H1 (cell line): ENCODE results near the gene GSE1.

Experiments
- CHD1 ChIP-seq: IDR thresholded peaks from 2 replicates; pipeline ENCODE4 v1.6.1; 2012; ENCODE audit warnings: low read depth, low read length, improper control_type of control experiment
- SIN3A ChIP-seq, 2 experiments: IDR thresholded peaks in 1 of 2; conservative IDR thresholded peaks in 1 of 2; 2 replicates each; pipeline ENCODE4 v1.6.1; 2011 to 2012; ENCODE audit warnings: low read length in 2 of 2, improper control_type of control experiment in 1 of 2, low read depth in 1 of 2, mild to moderate bottlenecking in 1 of 2
- SUZ12 ChIP-seq: fragments of 200-600 bp; sonication (generic); IDR thresholded peaks from 2 replicates; pipeline ENCODE4 v1.6.1; 2012; ENCODE audit warnings: mild to moderate bottlenecking, inconsistent platforms, low read length, moderate library complexity, mixed read lengths

- TF ChIP-seq SUZ12 (no peak), SIN3A (conservative IDR thresholded peaks at IDR 0.05 in 1 of 2, IDR thresholded peaks at IDR 0.05 in 1 of 2; ENCODE audit: low read depth in 1 of 2, low read length in 2 of 2) (no peak), CHD1 (no peak)
These were observed 19.8 kb downstream of the GSE1 start for GRCh38 chr16:85632709-85633437.
